HL-60 (cell line): ENCODE results near the gene NCEH1.
"Not testable (repeated sequence)": the region's sequence is repeated elsewhere in the genome, so short reads cannot be mapped to it uniquely, and the experiment has no call there.

Experiments
- DNase-seq, 2 experiments: peaks; one replicate each; pipeline ENCODE4 v3.0.0-alpha.2; 2010 to 2020; ENCODE audit warnings: low read depth in 1 of 2, low spot score in 1 of 2
- H3K27ac ChIP-seq: fragments of 250-450 bp; sonication (Bioruptor Pico); replicated peaks from 2 replicates; pipeline ENCODE4 v1.5.1; 2020; ENCODE audit warnings: mild to moderate bottlenecking, moderate library complexity
- H3K27me3 ChIP-seq: fragments of 250-450 bp; sonication (Bioruptor Pico); 2 replicates; pipeline ENCODE4 v1.5.1; 2021; ENCODE audit warnings: mild to moderate bottlenecking, moderate library complexity; ENCODE audit not compliant: insufficient read depth, poor library complexity, severe bottlenecking
- H3K4me3 ChIP-seq: replicated peaks from 2 replicates; pipeline ENCODE4 v1.5.1; 2011; ENCODE audit warnings: mild to moderate bottlenecking, control low read depth, low read length; ENCODE audit not compliant: insufficient read depth
- GABPA ChIP-seq: IDR thresholded peaks from 2 replicates; pipeline ENCODE4 v1.6.1; 2012; ENCODE audit warnings: low read depth
- POLR2AphosphoS5 ChIP-seq: IDR thresholded peaks from 2 replicates; pipeline ENCODE4 v1.6.1; 2012; ENCODE audit warnings: low read depth
- SPI1 ChIP-seq: IDR thresholded peaks from 2 replicates; pipeline ENCODE4 v1.6.1; 2012; ENCODE audit warnings: low read depth, mild to moderate bottlenecking, borderline replicate concordance
- TF ChIP-seq, protein P1 (sequence below): IDR thresholded peaks from one replicate; pipeline ENCODE4 v1.5.1; 2011; ENCODE audit warnings: low read length, control low read depth, inconsistent platforms; ENCODE audit not compliant: insufficient read depth
- TF ChIP-seq, protein P2 (sequence below): IDR thresholded peaks from 2 replicates; pipeline ENCODE4 v1.6.1; 2012; ENCODE audit warnings: low read depth; ENCODE audit not compliant: insufficient replicate concordance

Gene NCEH1

DNA sequence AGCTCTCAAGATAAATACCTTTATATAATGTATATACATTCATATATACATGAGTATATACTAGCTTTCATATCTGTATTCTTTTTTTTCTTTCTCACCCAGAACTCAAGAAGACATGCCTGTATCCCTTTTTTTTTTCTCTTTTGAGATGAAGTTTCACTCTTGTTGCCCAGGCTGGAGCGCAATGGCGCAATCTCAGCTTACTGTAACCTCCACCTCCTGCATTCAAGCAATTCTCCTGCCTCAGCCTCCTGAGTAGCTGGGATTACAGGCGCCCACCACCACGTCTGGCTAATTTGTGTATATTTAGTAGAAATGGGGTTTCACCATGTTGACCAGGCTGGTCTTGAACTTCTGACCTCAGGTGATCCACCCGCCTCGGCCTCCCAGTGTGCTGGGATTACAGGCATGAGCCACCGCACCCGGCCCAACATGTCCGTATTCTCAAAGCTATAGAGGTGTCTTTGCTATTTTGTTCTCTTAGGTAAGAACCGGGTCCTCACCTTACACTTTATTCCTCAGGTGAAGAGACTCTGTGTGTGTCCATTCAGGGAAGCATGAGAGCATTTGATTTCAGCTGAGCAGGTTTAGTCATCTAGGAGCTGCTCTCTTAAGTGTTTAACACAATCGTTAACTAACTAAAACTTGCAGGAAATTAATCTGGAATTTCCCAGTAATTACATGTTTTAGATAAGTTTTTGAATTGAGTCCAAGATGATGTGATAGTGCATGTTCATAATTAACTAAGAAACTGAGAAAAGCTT, 115.8 kb downstream of the NCEH1 start:
- H3K4me3 ChIP-seq, result not testable (repeated sequence)

DNA sequence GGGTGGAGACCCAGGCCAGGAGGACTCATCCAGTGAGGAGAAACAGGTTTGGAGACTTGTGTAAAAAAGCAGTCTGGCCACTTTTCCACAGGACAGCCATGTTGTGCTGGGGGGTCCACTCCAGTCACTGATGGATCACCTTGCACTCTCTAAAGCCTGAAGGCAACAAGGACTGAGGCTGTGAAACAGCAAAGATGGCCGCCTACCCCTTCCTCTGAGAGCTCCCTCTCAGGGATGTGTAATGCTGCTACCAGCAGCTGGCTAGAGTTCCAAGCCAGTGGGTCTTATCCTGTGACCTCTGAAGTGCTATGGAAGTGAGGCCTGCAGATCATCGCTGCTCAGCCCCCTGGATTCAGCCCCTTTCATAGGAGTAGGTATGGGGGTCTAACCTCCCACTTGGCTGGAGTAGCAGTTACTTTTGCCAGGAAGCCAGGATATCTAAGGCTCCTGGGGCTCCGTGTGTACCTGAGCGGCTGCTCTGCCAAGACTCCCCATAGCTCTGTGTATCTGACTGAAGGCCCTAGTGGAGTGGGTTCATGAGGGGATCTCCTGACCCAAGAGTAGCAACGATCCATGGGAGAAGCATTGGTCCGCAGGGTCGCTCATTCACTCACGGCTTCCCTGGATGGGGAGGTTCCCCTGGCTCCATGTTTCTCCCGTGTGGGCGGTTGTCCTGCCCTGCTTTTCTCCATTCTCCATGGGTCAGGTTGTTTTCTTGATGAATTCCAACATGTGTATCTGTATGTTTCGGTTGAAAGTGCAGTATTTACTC, 117.8 kb downstream of the NCEH1 start:
- DNase-seq, result no peak
- H3K27ac ChIP-seq, result no peak overlapping the region

More for the DNA sequence above, 115.8 kb downstream of the NCEH1 start:
- DNase-seq, H3K27ac ChIP-seq, H3K27me3 ChIP-seq: not testable (repeated sequence)

DNA sequence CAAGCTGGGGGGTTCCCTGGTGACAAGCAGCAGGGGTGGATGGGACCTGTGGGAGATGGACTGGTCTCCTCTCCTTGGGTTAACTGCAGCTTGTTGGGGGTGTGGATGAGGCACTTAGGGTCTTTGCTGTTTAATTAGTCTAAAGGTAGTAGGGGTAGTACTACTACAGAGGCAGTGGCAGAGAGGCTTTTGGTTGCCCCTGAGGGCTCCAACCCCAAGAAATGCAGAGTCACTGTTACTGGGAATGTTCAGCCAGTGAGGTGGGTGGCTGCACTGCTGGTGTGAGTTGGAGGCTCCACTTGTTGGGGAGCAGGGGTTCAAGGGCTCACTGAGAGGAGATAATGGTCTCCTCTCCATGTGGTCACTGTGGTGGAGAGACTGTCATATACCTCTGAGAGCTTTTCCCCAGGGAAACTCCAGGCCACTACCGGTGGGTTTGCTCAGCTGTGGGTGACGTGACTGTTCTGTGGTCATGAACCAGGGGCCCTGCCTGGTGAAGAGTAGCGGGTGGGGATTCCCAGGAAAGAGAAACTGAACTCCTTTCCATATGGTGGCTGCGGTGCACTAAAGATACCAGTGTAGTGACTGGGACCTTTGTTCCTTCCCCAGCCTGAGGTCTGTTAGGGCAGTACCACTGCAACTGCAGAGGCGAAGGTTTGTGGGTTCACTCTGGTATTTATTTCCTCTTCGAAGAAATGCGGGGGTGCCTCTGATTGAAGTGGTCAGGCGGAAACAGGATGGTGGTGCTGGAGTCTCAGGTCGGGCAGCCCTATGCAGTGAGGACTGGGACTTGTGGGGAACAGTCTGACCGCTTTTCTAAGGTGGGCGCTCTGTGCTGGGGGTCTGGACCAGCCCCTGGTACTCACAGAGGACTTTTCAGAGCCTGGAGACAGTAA, 118.7 kb downstream of the NCEH1 start:
- TF ChIP-seq POLR2AphosphoS5, result no peak
- no peak for TF ChIP-seq SPI1
- TF ChIP-seq GABPA, result no peak
- TF ChIP-seq, protein P1, sequence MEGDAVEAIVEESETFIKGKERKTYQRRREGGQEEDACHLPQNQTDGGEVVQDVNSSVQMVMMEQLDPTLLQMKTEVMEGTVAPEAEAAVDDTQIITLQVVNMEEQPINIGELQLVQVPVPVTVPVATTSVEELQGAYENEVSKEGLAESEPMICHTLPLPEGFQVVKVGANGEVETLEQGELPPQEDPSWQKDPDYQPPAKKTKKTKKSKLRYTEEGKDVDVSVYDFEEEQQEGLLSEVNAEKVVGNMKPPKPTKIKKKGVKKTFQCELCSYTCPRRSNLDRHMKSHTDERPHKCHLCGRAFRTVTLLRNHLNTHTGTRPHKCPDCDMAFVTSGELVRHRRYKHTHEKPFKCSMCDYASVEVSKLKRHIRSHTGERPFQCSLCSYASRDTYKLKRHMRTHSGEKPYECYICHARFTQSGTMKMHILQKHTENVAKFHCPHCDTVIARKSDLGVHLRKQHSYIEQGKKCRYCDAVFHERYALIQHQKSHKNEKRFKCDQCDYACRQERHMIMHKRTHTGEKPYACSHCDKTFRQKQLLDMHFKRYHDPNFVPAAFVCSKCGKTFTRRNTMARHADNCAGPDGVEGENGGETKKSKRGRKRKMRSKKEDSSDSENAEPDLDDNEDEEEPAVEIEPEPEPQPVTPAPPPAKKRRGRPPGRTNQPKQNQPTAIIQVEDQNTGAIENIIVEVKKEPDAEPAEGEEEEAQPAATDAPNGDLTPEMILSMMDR, result no peak
- TF ChIP-seq, protein P2, sequence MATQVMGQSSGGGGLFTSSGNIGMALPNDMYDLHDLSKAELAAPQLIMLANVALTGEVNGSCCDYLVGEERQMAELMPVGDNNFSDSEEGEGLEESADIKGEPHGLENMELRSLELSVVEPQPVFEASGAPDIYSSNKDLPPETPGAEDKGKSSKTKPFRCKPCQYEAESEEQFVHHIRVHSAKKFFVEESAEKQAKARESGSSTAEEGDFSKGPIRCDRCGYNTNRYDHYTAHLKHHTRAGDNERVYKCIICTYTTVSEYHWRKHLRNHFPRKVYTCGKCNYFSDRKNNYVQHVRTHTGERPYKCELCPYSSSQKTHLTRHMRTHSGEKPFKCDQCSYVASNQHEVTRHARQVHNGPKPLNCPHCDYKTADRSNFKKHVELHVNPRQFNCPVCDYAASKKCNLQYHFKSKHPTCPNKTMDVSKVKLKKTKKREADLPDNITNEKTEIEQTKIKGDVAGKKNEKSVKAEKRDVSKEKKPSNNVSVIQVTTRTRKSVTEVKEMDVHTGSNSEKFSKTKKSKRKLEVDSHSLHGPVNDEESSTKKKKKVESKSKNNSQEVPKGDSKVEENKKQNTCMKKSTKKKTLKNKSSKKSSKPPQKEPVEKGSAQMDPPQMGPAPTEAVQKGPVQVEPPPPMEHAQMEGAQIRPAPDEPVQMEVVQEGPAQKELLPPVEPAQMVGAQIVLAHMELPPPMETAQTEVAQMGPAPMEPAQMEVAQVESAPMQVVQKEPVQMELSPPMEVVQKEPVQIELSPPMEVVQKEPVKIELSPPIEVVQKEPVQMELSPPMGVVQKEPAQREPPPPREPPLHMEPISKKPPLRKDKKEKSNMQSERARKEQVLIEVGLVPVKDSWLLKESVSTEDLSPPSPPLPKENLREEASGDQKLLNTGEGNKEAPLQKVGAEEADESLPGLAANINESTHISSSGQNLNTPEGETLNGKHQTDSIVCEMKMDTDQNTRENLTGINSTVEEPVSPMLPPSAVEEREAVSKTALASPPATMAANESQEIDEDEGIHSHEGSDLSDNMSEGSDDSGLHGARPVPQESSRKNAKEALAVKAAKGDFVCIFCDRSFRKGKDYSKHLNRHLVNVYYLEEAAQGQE, result no peak
- no peak overlapping the region for H3K27ac ChIP-seq

More for the DNA sequence above, 117.8 kb downstream of the NCEH1 start:
- H3K27me3 ChIP-seq, result no peaks in the 10 kb centered on the region
- H3K4me3 ChIP-seq, result no peak overlapping the region
- TF ChIP-seq GABPA (no peak), POLR2AphosphoS5 (no peak), SPI1 (no peak)
- TF ChIP-seq, protein P2, result no peak
- TF ChIP-seq, protein P1, result no peak

DNA sequence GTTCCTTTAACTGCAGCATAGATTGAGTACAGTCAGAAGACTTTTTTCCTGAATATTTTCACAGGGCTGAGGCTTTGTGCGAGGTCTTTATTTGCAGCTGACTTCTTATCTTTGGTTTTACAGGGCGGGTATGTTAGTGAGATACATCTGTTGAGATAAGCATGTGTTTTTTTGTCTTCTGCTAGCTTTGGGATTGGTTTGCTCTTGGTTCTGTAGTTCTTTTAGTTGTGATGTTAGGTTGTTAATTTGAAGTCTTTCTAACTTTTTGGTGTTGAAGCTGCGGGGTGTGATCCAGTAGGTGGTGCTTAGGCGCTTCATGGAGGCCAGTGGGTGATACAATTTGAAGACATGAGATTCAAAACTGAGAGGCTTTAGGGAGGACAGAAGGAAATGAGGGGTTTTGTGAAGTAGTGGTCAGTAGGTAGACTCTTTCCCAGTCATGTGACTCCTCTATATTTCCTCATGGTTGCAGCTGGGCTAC, 119.7 kb downstream of the NCEH1 start:
- no peaks in the 10 kb centered on the region for H3K27me3 ChIP-seq
- no peak for DNase-seq
- no peak overlapping the region for H3K27ac ChIP-seq
- no peak overlapping the region for H3K4me3 ChIP-seq
- TF ChIP-seq POLR2AphosphoS5 (no peak), GABPA (no peak)
- TF ChIP-seq, protein P1, result no peak
- TF ChIP-seq, protein P2, result no peak

More for the DNA sequence above, 118.7 kb downstream of the NCEH1 start:
- DNase-seq, result peak in 1 of 2 experiments; percentile 52
- Histone ChIP-seq H3K27me3 (no peaks in the 10 kb centered on the region), H3K4me3 (no peak overlapping the region)
